ENCODE measurements around the gene TCTN2.
A peak's percentile ranks its signal among the peaks of the same experiment; 100 is the strongest.

Gene TCTN2

GRCh38 chr12:123690191-123690840 is 19.4 kb downstream of the TCTN2 start:
- DNase-seq, result no peak

DNA sequence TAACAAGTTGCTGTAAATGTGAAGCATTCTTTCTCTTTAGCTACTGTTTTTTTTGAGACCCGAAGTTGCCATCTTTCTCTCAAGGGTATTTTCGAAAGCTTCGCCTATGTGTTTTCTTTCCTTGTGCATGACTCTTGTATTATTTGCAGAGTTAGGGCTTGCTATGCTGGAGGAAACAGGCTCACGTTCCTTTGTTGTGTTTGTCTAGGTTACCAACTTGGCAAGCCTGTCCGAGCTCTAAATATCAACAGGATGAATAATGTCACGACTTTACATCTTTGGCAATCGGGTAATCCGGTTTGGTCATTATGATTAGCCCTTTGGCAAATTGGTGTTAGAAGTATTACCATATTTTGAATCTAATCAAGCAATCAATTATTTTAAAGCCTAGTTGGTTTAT is 25.3 kb downstream of the TCTN2 start:
- peak; percentile 98 for DNase-seq

DNA sequence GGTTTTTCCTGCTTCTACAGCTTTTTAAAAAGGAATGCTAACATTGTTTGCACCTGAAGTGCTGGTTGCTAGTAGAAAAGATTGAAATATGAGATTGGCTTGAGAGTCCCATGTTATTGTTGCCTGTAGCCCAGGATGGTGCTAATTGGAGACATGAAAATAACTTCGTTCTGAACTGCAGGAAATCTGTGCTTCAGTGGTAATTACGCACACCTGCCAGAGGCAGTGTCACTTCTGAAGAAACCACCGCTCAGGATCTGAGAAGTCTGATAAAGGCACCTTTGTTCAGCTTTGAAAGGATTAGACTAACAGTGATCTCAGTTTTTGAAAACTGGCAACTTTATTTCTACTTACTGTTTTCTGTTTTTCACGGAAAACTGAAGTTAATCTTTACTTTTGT is 25.7 kb downstream of the TCTN2 start:
- DNase-seq, result peak; percentile 98

DNA sequence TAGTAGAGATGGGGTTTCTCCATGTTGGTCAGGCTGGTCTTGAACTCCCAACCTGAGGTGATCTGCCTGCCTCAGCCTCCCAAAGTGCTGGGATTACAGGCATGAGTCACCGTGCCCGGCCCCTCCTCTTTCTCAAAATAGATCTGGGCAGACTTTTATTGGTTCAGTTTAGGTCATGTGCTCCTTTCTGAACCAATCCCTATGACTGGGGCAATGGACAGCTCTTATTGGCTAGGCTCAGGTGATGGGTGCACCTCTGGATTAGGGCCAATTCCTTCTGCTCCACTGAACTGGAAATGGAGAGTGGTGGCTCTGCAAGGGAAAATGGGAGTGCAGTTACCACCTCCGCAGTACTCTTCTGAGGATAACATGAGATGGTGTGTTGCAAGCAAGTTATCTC is 35.0 kb downstream of the TCTN2 start:
- DNase-seq, result peak; percentile 38

GRCh38 chr12:123707466-123707865 is 36.6 kb downstream of the TCTN2 start:
- no peak for DNase-seq

DNA sequence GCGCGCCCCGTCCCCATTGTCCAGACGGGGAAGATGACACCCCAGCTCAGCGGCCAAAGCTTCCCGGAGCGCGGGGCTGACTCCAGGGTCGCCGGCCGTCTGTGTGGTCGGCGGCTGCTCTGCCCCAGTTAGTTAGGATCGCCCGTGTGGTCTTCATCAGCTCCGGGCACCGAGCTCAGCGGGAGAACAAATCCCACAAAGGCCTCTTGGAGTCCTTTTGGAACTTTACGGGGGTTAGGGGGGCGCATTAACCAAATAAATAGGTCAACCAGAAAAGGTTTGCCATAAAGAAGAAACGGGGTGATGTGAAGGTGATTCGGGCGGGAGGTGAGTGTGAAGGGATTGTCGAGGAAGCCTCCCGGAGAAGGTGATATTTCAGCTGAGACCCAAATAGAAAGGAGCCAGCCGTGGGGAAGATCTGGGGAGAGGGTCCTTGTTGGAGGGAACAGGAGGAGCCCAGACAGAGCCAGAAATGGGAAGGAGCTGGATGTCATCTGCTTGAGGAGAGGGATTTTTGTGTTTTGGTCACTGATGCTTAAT is 41.9 kb downstream of the TCTN2 start:
- DNase-seq, result no peak

DNA sequence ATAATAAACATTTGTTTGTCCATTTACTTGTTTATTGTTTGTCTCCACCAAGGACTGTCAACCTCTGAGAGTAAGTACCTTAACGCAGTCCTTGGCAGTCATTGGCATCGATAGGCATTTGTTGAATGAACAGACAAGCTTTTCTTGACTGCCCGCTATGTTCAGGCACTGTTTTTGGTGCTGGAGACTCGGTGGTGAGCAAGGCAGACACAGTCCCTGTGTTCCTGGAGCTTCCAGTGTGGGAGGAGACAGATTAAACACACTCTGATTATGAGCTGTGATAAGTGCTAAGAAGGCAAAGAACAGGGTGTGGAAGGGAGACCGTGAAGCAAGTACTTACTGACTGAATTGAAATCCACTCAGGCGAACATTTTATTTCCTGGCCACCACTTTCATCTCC is 42.5 kb downstream of the TCTN2 start:
- DNase-seq, result peak; percentile 16

GRCh38 chr12:123713823-123714585 is 43.1 kb downstream of the TCTN2 start:
- peak; percentile 22 for DNase-seq

DNA sequence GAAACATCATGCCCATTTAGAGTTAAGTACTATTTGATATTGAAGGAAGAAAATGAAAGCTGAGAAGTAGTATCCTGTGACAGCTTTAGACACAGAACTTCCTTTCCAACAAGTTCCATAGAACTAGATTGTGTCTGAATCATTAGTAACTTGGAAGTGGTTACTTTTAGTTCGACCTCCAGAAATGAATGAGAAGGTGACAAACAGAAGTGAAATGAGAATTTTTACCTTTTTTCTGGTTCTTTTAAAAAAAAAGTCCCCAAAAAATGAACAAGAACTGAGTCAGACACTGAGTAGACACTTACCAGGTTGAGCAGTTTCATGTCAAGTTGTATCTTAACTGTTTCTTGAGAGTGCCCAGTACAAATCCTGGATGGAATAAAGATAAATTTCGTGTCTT is 44.3 kb downstream of the TCTN2 start:
- DNase-seq, result no peak

GRCh38 chr12:123717350-123717749 is 46.4 kb downstream of the TCTN2 start:
- DNase-seq, result no peak

DNA sequence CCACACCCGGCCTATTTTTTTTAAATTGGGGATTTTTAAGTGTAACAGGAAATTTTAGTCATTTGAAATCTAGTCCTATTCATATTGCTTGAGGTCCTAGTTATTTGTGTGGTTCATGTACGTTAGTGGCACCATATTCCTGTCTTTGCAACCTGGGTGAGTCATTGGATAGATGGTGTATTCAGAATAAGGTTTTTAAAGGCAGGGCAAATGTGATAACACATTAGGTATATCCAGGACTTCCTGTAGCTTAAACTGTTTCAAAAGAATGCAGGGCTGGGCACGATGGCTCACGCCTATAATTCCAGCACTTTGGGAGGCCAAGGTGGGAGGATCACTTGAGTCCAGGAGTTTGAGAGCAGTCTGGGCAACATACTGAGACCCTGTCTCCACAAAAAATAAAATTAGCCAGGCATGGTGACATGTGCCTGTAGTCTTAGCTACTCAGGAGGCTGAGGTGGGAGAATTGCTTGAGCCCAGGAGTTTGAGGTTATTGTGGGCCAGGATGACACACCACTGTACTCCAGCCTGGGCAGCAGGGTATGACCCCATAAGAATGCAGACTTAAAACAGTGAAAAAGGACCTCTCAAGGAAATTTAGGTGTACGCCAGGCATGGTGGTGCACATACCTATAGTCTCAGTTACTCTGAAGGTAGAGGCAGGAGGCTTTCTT is 49.4 kb downstream of the TCTN2 start:
- DNase-seq, result no peak

DNA sequence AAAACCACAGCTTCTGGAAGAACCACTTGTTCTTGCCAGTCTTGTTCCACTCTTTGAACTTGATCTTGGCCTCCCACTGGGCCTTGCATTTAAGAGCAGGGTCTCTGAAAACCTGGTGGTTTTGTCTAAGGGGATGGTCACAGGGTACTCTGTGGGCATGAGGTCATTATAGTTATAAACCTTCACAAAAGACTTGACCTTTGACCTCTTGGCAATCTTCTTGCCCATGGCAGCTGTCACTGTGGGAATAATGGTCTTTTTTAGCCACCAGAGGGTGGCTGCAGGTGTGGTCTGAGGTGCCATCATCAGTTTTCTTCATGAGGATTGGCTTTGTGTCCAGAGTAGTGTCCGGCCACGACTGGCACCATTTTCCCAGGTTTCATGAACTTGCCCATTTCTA is 50.3 kb downstream of the TCTN2 start:
- DNase-seq, result no peak

DNA sequence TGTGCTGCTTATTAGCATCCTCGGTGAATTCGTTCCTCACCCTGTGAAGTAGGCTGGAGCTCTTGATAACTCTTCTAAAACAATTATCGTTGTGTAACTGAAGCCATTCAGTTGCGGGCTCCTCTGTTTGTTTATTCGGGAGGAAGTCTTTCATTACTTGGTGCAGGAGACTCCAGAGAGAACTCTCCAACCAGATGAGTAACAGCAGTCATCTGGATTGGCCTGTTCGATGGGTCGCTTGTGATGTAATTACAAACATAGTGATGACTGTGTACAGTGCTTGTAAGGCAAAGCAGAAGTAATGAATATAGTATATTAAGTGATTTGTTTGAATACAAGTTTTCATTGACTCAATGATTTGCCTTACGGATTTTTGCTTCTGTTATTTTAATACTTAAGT is 52.1 kb downstream of the TCTN2 start:
- DNase-seq, result no peak

DNA sequence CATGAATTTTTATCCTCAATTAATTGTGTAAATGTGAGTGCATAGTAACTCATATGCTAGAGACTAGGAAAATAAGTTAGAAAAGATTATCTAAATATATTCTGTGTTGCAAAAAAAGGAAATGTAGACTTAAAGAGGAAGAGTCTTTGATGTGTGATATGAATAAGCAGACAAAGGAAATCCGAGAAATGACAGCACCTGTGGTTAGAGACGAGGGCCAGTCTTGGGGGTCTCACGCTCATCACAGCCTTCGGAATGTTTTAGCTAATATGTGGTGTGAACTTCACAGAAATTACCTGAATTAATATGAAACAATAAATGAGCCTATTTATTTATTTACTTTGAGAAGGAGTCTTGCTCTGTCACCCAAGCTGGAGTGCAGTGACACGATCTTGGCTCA is 52.9 kb downstream of the TCTN2 start:
- no peak for DNase-seq

- DNase-seq, result no peak
Observed at GRCh38 chr12:123726244-123726643, 55.3 kb downstream of the TCTN2 start.

DNA sequence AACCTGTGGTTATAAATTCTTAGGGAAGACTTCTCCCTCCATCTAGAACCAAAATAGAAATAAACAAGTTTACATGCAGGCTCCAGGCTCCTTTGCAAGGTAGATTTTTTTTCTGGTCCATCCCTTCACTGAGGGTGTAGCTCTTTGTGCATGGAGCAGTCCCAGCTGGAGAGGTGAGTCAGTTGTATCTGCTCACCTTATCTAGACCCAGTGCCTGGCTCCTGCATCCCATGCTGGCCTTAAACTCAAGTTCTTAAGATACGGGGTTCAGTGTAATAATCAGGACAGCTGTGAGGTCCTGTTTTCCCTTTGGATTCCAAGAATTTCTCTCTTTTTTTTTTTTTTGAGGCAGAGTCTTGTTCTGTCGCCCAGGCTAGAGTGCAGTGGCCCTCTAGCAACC is 56.0 kb downstream of the TCTN2 start:
- no peak for DNase-seq

DNA sequence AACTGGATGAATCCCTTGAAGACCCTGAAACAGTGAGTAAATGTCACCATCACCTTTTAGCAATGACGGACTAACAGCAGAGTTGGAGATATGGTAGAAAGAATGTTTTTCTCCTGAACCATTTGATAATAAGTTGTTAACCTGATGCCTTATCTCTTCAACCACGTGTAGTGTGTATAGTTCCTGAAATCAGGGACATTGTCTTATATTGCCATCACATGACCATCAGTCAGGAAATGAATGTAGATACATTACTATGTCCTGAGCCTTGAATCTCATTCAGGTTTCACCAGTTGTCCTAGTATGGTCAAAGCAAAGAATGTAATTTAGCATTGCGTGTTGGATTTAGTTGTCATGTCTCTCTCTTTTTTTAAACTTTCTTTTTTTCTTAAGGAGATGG is 57.0 kb downstream of the TCTN2 start:
- no peak for DNase-seq

DNA sequence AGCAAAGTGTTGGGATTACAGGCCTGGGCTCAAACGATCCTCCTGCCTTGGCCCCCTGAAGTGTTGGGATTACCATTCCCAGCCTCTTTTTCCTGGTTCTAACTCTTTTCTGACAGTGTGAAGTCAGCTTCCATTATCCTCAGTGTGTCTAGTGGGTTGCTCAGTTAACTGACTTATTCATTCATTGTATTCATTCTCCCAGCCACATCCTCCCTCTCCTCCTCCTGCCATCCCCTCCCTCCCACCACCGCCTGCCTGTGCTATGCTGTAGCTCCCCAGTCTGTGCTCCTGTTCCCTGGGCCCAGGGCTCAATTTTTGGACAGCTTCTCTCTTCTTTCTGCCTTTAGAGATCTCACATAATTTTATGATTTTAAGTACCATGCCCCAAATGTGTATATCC is 60.7 kb downstream of the TCTN2 start:
- DNase-seq, result no peak

DNA sequence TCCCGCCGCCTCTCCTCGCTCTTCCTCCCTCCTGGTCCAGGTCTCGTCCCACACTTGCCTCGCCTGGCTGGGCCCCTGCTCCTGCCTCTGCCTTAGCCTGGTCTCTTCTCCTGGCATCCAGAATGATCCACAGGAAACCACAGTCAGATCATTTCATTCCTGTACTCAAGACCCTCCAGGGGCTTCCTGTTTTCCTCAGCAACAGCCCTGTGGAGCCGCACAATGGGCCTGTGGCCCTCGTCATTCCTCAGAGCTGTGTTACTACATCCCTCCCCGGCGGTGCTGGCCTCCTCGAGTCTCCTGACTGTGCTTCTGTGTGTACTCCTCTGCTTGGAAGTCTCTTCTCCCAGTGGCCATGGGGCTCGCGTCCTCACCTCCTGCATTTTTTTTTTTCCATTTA is 61.3 kb downstream of the TCTN2 start:
- no peak for DNase-seq

- DNase-seq, result no peak
Observed at GRCh38 chr12:123733229-123733628, 62.3 kb downstream of the TCTN2 start.

DNA sequence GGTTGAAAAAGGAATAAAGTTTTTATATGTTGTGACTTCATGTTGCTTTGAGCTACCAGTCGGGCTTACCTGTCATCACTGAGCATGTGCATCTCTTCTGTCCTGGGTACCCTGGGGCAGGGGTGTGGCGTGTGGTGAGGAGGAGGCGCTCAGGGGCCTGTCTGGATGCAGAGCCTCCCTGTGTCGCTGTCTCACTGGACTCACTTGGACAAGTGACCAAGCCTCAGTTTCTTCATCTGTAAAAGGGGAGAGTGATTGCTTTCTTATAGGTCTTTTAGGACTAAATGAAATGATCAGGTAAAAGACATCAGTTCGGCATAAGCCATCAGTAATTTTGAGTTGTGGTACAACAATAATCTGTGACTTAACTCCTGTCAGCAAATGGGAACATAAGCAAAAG is 63.4 kb downstream of the TCTN2 start:
- no peak for DNase-seq

GRCh38 chr12:123741937-123742572 is 71.1 kb downstream of the TCTN2 start:
- no peak for DNase-seq

DNA sequence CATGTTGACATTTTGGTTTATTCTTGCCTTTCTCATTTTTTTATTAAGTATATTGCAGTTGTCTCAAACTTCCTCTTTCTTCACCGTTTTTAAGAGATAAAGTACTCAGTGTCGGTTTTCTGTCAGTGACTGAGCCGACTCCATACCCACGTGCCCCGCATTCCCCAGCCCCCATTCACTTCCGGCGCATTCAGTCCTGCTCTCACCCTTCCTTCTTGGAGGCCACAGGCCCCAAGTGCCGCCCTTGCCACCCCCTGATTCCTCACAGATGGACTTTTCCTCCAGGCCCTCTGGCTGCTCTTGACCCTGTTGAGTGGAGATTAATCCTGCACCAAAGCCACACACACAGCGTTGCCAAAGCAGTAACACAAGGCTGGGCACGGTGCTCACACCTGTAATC is 72.1 kb downstream of the TCTN2 start:
- no peak for DNase-seq

DNA sequence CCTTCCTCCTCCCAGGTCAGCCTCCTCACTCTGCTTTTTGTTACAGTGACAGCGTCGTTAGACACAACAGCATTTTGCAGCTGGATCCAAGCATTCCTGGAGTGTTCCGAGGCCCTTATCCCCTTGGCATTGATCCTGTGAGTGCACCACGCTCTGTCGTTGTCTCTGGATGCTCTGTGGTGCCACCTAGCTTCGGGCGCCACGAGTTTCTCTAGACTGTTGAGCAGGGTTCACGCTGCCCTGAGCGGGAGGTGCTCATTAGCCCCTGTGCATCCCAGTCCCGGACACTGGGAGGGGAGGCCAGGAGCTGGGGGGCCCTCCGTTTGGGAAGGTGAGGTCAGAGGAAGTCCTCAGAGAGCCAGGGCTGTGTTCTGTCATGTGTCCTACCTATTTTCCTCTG is 73.9 kb downstream of the TCTN2 start:
- no peak for DNase-seq
